HepG2 (cell line): ENCODE data around the gene SMC6. TPM values are rescaled to one million over a fixed set of nuclear protein-coding genes. Genes with fewer than 3 reads are reported as not detected.
A peak's percentile ranks its signal among the peaks of the same experiment; 100 is the strongest.

Experiments used
- AGO2 ChIP-seq: fragments of 200-400 bp; formaldehyde crosslinking; optimal IDR thresholded peaks from 2 replicates; pipeline ENCODE3; 2017; ENCODE audit warnings: mild to moderate bottlenecking, low read depth, low read length, moderate library complexity
- BRCA1 ChIP-seq: sonication (generic); formaldehyde crosslinking; IDR thresholded peaks from 2 replicates; pipeline ENCODE4 v1.4.0; 2020; ENCODE audit warnings: missing genetic modification reagents
- DMAP1 ChIP-seq: IDR thresholded peaks from 2 replicates; pipeline ENCODE4 v1.6.1; 2016
- IKZF4 ChIP-seq: sonication (generic); formaldehyde crosslinking; IDR thresholded peaks from 2 replicates; pipeline ENCODE4 v1.5.1; 2020; ENCODE audit warnings: borderline replicate concordance, mild to moderate bottlenecking, low read depth, missing genetic modification reagents; ENCODE audit errors: not compliant biosample characterization
- KDM3A ChIP-seq: IDR thresholded peaks from 2 replicates; pipeline ENCODE4 v1.6.1; 2018; ENCODE audit warnings: low read depth, missing compliant biosample characterization
- MED13 ChIP-seq: sonication (generic); formaldehyde crosslinking; IDR thresholded peaks from 2 replicates; pipeline ENCODE4 v1.5.0; 2020; ENCODE audit warnings: missing genetic modification reagents
- NFKB2 ChIP-seq: sonication (generic); formaldehyde crosslinking; IDR thresholded peaks from 2 replicates; pipeline ENCODE4 v1.4.0; 2020; ENCODE audit warnings: missing genetic modification reagents, borderline replicate concordance
- RARG ChIP-seq: sonication (generic); formaldehyde crosslinking; IDR thresholded peaks from 2 replicates; pipeline ENCODE4 v1.4.0; 2020; ENCODE audit warnings: low read depth, mild to moderate bottlenecking, missing genetic modification reagents
- RBFOX2 ChIP-seq: fragments of 200-400 bp; formaldehyde crosslinking; IDR thresholded peaks from 2 replicates; pipeline ENCODE4 v1.6.1; 2017; ENCODE audit warnings: low read depth, mild to moderate bottlenecking, low read length
- TAF1 ChIP-seq: sonication (generic); formaldehyde crosslinking; IDR thresholded peaks from 2 replicates; pipeline ENCODE4 v1.4.0; 2020; ENCODE audit warnings: missing genetic modification reagents
- TSC22D2 ChIP-seq: sonication (generic); formaldehyde crosslinking; IDR thresholded peaks from 2 replicates; pipeline ENCODE4 v1.5.1; 2020; ENCODE audit warnings: missing genetic modification reagents, mild to moderate bottlenecking, borderline replicate concordance
- ZBTB7A ChIP-seq: sonication (generic); formaldehyde crosslinking; IDR thresholded peaks from 2 replicates; pipeline ENCODE4 v1.8.0; 2022; ENCODE audit warnings: mild to moderate bottlenecking, missing genetic modification reagents
- ZC3H13 ChIP-seq: sonication (generic); formaldehyde crosslinking; IDR thresholded peaks from 2 replicates; pipeline ENCODE4 v1.8.1; 2023; ENCODE audit warnings: mild to moderate bottlenecking, missing genetic modification reagents, moderate library complexity
- ZC3H4 ChIP-seq: sonication (generic); formaldehyde crosslinking; IDR thresholded peaks from 2 replicates; pipeline ENCODE4 v1.4.0; 2020; ENCODE audit warnings: missing genetic modification reagents, borderline replicate concordance
- ZFY ChIP-seq: sonication (generic); formaldehyde crosslinking; IDR thresholded peaks from 2 replicates; pipeline ENCODE4 v1.4.0; 2020; ENCODE audit warnings: missing genetic modification reagents
- ZMYM4 ChIP-seq: sonication (generic); formaldehyde crosslinking; IDR thresholded peaks from 2 replicates; pipeline ENCODE4 v1.8.1; 2023; ENCODE audit warnings: mild to moderate bottlenecking, missing genetic modification reagents
- ZNF451 ChIP-seq: sonication (generic); formaldehyde crosslinking; IDR thresholded peaks from 2 replicates; pipeline ENCODE4 v1.5.0; 2020; ENCODE audit warnings: mild to moderate bottlenecking, missing genetic modification reagents
- ZNF614 ChIP-seq: IDR thresholded peaks from 2 replicates; pipeline ENCODE4 v1.6.1; 2018; ENCODE audit warnings: missing biosample characterization, missing genetic modification reagents, inconsistent platforms, borderline replicate concordance
- ZNF615 ChIP-seq: sonication (generic); formaldehyde crosslinking; IDR thresholded peaks from 2 replicates; pipeline ENCODE4 v1.5.0; 2020; ENCODE audit warnings: mild to moderate bottlenecking, missing genetic modification reagents, borderline replicate concordance
- ZSCAN22 ChIP-seq: sonication (generic); formaldehyde crosslinking; IDR thresholded peaks from 2 replicates; pipeline ENCODE4 v1.4.0; 2020; ENCODE audit warnings: mild to moderate bottlenecking, missing genetic modification reagents
- polyA plus RNA-seq, 8 experiments: library from polyadenylated mRNA; depleted of rRNA in 3 of 8; stranded (reverse) in 7 of 8; unstranded in 1 of 8; fragments of >200 nt; fragmentation: Illumina TruSeq in 4 of 8; extraction: Trizol in 4 of 8; gene quantifications; 2 replicates each; pipeline versions ENCODE4 v1.2.1 to v1.2.3, GENCODE V29; 2011 to 2016; ENCODE audit warnings: low read depth in 4 of 8, missing spikeins in 1 of 8, mixed read lengths in 1 of 8; ENCODE audit not compliant: insufficient read depth in 1 of 8
- total RNA-seq, 5 experiments: library from RNA; depleted of rRNA; stranded (reverse); fragments of >200 nt; fragmentation: Illumina TruSeq; extraction: Trizol; gene quantifications; 2 replicates each; pipeline ENCODE4 v1.2.3, GENCODE V29; 2016; ENCODE audit warnings: low read depth in 1 of 5
- TF ChIP-seq, protein P1 (sequence below): sonication (generic); formaldehyde crosslinking; IDR thresholded peaks from 2 replicates; pipeline ENCODE4 v1.5.0; 2020; ENCODE audit warnings: missing genetic modification reagents
- TF ChIP-seq, protein P2 (sequence below): sonication (generic); formaldehyde crosslinking; IDR thresholded peaks from 2 replicates; pipeline ENCODE4 v1.5.0; 2020; ENCODE audit warnings: missing genetic modification reagents
- TF ChIP-seq, protein P3 (sequence below): sonication (generic); formaldehyde crosslinking; IDR thresholded peaks from 2 replicates; pipeline ENCODE4 v1.5.1; 2020; ENCODE audit warnings: mild to moderate bottlenecking, missing genetic modification reagents, borderline replicate concordance

The SMC6 gene
- total and polyA plus RNA-seq, 2 of the 13 experiments (the other 11 are each of a cell fraction or from before 2014, with no cell fraction given): 18.9 to 55.3 TPM

DNA sequence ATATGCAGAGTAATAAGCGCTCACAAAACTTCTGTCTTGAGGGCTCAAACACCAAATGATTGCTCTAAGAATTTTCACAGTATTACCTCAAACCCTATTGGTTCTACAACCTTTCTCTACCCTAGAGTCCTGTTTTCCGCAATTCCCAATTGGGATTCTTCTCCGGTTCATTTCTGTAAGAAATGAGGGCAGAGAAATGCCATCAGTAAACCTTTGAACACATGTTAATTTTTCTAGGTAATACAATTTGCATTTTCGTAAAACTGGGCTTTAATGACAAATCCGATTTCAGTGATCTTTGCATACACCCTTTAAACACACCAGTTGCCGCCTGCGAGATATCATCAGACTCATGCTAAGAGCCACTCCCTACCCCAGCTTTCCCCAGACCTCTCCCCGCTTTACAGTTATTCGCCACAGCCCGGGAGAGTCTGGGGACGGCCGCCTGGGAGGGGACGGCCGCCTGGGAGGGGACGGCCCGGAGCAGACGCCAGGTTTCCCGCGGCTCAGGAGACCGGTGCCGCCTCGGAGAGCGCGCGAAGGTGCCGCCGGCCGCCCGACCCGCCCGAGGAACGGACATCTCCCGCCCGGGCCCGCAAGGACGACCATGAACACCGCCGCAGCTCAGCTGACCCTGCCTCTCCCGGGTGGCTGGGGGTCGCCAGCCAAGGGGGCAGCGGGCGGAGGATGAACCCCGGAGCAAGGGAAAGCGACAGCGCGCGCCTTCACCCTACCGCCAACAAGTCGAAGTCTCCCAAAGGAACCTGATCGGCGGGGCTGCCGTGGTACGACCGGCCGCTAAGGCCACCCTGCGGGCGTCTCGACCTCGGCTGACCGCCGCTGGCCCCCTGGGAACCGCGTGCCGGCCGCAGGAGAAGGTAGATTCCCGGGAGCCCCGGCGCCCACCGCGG lies 463 bp downstream of the SMC6 start (continued):
- TF ChIP-seq, protein P1, sequence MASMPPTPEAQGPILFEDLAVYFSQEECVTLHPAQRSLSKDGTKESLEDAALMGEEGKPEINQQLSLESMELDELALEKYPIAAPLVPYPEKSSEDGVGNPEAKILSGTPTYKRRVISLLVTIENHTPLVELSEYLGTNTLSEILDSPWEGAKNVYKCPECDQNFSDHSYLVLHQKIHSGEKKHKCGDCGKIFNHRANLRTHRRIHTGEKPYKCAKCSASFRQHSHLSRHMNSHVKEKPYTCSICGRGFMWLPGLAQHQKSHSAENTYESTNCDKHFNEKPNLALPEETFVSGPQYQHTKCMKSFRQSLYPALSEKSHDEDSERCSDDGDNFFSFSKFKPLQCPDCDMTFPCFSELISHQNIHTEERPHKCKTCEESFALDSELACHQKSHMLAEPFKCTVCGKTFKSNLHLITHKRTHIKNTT (CRISPR knock-in tag): no peak
- TF ChIP-seq TAF1 (CRISPR knock-in tag) (peak; percentile 78), BRCA1 (CRISPR knock-in tag) (no peak), MED13 (CRISPR knock-in tag) (peak; percentile 22; the same call in 1 of the 2 replicates), ZMYM4 (CRISPR knock-in tag) (peak; percentile 66; the same call in 1 of the 2 replicates), NFKB2 (CRISPR knock-in tag) (no peak; the same call in 1 of the 2 replicates), ZNF615 (CRISPR knock-in tag) (no peak), ZSCAN22 (CRISPR knock-in tag) (no peak), ZBTB7A (peak; percentile 85; the same call in 1 of the 2 replicates), ZNF614 (no peak), TSC22D2 (CRISPR knock-in tag) (no peak), ZFY (CRISPR knock-in tag) (peak; percentile 75; the same call in 1 of the 2 replicates), ZC3H4 (CRISPR knock-in tag) (peak; percentile 30; the same call in 1 of the 2 replicates), IKZF4 (CRISPR knock-in tag) (no peak), AGO2 (peak; percentile 92), ZNF451 (0 out of 2 replicates have a peak, but pooled peaks have one; percentile 36), RBFOX2 (peak; percentile 90), KDM3A (CRISPR knock-in tag) (0 out of 2 replicates have a peak, but pooled peaks have one; percentile 18), RARG (CRISPR knock-in tag) (no peak), ZC3H13 (CRISPR knock-in tag) (peak; percentile 86), DMAP1 (CRISPR knock-in tag) (peak; percentile 45)
- TF ChIP-seq, protein P2, sequence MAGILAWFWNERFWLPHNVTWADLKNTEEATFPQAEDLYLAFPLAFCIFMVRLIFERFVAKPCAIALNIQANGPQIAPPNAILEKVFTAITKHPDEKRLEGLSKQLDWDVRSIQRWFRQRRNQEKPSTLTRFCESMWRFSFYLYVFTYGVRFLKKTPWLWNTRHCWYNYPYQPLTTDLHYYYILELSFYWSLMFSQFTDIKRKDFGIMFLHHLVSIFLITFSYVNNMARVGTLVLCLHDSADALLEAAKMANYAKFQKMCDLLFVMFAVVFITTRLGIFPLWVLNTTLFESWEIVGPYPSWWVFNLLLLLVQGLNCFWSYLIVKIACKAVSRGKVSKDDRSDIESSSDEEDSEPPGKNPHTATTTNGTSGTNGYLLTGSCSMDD: no peak
- TF ChIP-seq, protein P3, sequence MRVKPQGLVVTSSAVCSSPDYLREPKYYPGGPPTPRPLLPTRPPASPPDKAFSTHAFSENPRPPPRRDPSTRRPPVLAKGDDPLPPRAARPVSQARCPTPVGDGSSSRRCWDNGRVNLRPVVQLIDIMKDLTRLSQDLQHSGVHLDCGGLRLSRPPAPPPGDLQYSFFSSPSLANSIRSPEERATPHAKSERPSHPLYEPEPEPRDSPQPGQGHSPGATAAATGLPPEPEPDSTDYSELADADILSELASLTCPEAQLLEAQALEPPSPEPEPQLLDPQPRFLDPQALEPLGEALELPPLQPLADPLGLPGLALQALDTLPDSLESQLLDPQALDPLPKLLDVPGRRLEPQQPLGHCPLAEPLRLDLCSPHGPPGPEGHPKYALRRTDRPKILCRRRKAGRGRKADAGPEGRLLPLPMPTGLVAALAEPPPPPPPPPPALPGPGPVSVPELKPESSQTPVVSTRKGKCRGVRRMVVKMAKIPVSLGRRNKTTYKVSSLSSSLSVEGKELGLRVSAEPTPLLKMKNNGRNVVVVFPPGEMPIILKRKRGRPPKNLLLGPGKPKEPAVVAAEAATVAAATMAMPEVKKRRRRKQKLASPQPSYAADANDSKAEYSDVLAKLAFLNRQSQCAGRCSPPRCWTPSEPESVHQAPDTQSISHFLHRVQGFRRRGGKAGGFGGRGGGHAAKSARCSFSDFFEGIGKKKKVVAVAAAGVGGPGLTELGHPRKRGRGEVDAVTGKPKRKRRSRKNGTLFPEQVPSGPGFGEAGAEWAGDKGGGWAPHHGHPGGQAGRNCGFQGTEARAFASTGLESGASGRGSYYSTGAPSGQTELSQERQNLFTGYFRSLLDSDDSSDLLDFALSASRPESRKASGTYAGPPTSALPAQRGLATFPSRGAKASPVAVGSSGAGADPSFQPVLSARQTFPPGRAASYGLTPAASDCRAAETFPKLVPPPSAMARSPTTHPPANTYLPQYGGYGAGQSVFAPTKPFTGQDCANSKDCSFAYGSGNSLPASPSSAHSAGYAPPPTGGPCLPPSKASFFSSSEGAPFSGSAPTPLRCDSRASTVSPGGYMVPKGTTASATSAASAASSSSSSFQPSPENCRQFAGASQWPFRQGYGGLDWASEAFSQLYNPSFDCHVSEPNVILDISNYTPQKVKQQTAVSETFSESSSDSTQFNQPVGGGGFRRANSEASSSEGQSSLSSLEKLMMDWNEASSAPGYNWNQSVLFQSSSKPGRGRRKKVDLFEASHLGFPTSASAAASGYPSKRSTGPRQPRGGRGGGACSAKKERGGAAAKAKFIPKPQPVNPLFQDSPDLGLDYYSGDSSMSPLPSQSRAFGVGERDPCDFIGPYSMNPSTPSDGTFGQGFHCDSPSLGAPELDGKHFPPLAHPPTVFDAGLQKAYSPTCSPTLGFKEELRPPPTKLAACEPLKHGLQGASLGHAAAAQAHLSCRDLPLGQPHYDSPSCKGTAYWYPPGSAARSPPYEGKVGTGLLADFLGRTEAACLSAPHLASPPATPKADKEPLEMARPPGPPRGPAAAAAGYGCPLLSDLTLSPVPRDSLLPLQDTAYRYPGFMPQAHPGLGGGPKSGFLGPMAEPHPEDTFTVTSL (CRISPR knock-in tag): peak; percentile 80
